ENCODE results near the gene IFNA13.

The IFNA13 gene

GRCh38 chr9:21326526-21327139, 41.2 kb downstream of the IFNA13 start:
- TF ChIP-seq GATA3 (IDR thresholded peaks at IDR 0.05; ENCODE audit: low read depth, low read length) (no peak), GATA2 (IDR thresholded peaks at IDR 0.05; ENCODE audit: low read depth, low read length) (no peak)

GRCh38 chr9:21324047-21324446, 43.8 kb downstream of the IFNA13 start:
- TF ChIP-seq GATA2 (IDR thresholded peaks at IDR 0.05; ENCODE audit: low read depth, low read length) (no peak), GATA3 (IDR thresholded peaks at IDR 0.05; ENCODE audit: low read depth, low read length) (no peak)

DNA sequence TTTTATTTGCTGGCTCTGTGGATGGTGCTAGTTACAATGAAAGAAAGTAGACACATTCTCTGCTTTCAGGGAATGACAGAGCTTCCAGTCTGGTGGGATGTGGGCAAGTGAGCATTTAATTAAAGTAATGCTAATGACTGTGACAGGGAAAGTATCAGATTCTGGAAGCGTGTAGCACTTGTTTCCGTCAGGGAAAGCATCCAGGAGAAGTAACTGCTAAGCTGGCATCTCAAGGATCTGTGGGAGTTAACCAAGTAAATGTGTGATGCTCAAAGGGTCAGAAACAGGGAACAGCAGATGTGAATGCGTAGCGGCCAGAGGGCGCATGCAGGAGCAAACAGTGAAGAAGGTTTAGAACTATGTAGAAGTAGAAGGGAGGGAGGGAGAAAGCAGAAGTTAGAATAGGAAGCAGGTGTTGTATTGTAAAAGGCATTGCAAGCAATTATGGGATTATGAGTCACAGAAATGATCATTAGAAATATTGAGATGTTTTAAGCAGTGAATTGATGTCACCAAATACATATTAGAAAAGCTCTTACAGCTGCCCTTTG, 44.9 kb downstream of the IFNA13 start:
- TF ChIP-seq GATA3 (IDR thresholded peaks at IDR 0.05; ENCODE audit: low read depth, low read length), result no peak
- no peak for TF ChIP-seq GATA2 (IDR thresholded peaks at IDR 0.05; ENCODE audit: low read depth, low read length)

DNA sequence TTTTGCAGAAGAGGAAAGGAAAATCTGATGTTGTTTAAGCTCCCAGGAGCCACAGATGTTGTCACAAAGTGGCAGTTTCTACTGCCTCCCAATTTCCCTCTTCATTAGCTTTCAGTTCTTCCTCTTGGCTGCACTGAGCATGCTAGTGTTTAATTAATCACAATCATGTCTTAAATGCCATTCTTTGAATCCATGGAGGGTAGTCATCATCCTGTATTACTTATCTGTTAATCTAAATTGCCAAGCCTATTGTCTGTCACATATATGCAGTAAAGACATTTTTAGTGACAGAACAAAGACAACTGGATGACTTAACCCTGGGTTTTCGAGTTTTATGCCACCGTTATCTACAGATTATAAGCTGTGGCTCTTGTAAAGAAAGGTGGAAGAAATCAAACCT, 47.4 kb downstream of the IFNA13 start:
- TF ChIP-seq GATA3 (IDR thresholded peaks at IDR 0.05; ENCODE audit: low read depth, low read length) (no peak), GATA2 (IDR thresholded peaks at IDR 0.05; ENCODE audit: low read depth, low read length) (no peak)

- TF ChIP-seq GATA2 (IDR thresholded peaks at IDR 0.05; ENCODE audit: low read depth, low read length) (no peak), GATA3 (IDR thresholded peaks at IDR 0.05; ENCODE audit: low read depth, low read length) (no peak)
These were observed 49.6 kb downstream of the IFNA13 start for GRCh38 chr9:21317956-21318923.
